HepG2 (cell line): Measurements from ENCODE around the gene GTF3C5. TPM values are rescaled to one million over a fixed set of nuclear protein-coding genes. Genes with fewer than 3 reads are reported as not detected.
A peak's percentile ranks its signal among the peaks of the same experiment; 100 is the strongest.

Source experiments
- AGO2 ChIP-seq: fragments of 200-400 bp; formaldehyde crosslinking; optimal IDR thresholded peaks from 2 replicates; pipeline ENCODE3; 2017; ENCODE audit warnings: mild to moderate bottlenecking, low read depth, low read length, moderate library complexity
- ARNTL ChIP-seq: sonication (generic); formaldehyde crosslinking; IDR thresholded peaks from 2 replicates; pipeline ENCODE4 v1.4.0; 2020; ENCODE audit warnings: mild to moderate bottlenecking, missing genetic modification reagents
- FOSL2 ChIP-seq: sonication (generic); formaldehyde crosslinking; IDR thresholded peaks from 2 replicates; pipeline ENCODE4 v1.4.0; 2020; ENCODE audit warnings: missing genetic modification reagents
- NFRKB ChIP-seq: fragments of 450-650 bp; IDR thresholded peaks from 2 replicates; pipeline ENCODE4 v1.6.1; 2017
- PATZ1 ChIP-seq: sonication (generic); formaldehyde crosslinking; IDR thresholded peaks from 2 replicates; pipeline ENCODE4 v1.4.0; 2020; ENCODE audit warnings: missing genetic modification reagents
- SNAPC4 ChIP-seq: sonication (generic); formaldehyde crosslinking; IDR thresholded peaks from 2 replicates; pipeline ENCODE4 v1.4.0; 2020; ENCODE audit warnings: mild to moderate bottlenecking, missing genetic modification reagents
- ZNF367 ChIP-seq: sonication (generic); formaldehyde crosslinking; IDR thresholded peaks from 2 replicates; pipeline ENCODE4 v1.4.0; 2020; ENCODE audit warnings: missing genetic modification reagents, borderline replicate concordance
- ZNF607 ChIP-seq: sonication (generic); formaldehyde crosslinking; IDR thresholded peaks from 2 replicates; pipeline ENCODE4 v1.5.1; 2020; ENCODE audit warnings: missing genetic modification reagents, mild to moderate bottlenecking, borderline replicate concordance
- ZNF776 ChIP-seq: sonication (generic); formaldehyde crosslinking; IDR thresholded peaks from 2 replicates; pipeline ENCODE4 v1.4.0; 2020; ENCODE audit warnings: mild to moderate bottlenecking, missing genetic modification reagents
- ZSCAN29 ChIP-seq: sonication (generic); formaldehyde crosslinking; conservative IDR thresholded peaks from 2 replicates; pipeline ENCODE4 v1.4.0; 2020; ENCODE audit warnings: mild to moderate bottlenecking, missing genetic modification reagents
- polyA plus RNA-seq, 8 experiments: library from polyadenylated mRNA; depleted of rRNA in 3 of 8; stranded (reverse) in 7 of 8; unstranded in 1 of 8; fragments of >200 nt; fragmentation: Illumina TruSeq in 4 of 8; extraction: Trizol in 4 of 8; gene quantifications; 2 replicates each; pipeline versions ENCODE4 v1.2.1 to v1.2.3, GENCODE V29; 2011 to 2016; ENCODE audit warnings: low read depth in 4 of 8, missing spikeins in 1 of 8, mixed read lengths in 1 of 8; ENCODE audit not compliant: insufficient read depth in 1 of 8
- total RNA-seq, 5 experiments: library from RNA; depleted of rRNA; stranded (reverse); fragments of >200 nt; fragmentation: Illumina TruSeq; extraction: Trizol; gene quantifications; 2 replicates each; pipeline ENCODE4 v1.2.3, GENCODE V29; 2016; ENCODE audit warnings: low read depth in 1 of 5
- TF ChIP-seq, protein P1 (sequence below): IDR thresholded peaks from 2 replicates; pipeline ENCODE4 v1.6.1; 2016; ENCODE audit warnings: low read depth, missing genetic modification reagents, missing compliant biosample characterization
- TF ChIP-seq, protein P2 (sequence below): IDR thresholded peaks from 2 replicates; pipeline ENCODE4 v1.6.1; 2016; ENCODE audit warnings: mild to moderate bottlenecking
- TF ChIP-seq, protein P3 (sequence below): sonication (generic); formaldehyde crosslinking; conservative IDR thresholded peaks from 2 replicates; pipeline ENCODE4 v1.5.0; 2020; ENCODE audit warnings: missing genetic modification reagents

GTF3C5 gene
- total and polyA plus RNA-seq, 2 of the 13 experiments (the other 11 are each of a cell fraction or from before 2014, with no cell fraction given): 66.9 to 92.6 TPM

GRCh38 chr9:132997591-132997990, 33.2 kb upstream of the GTF3C5 start (continued):
- TF ChIP-seq, protein P1, sequence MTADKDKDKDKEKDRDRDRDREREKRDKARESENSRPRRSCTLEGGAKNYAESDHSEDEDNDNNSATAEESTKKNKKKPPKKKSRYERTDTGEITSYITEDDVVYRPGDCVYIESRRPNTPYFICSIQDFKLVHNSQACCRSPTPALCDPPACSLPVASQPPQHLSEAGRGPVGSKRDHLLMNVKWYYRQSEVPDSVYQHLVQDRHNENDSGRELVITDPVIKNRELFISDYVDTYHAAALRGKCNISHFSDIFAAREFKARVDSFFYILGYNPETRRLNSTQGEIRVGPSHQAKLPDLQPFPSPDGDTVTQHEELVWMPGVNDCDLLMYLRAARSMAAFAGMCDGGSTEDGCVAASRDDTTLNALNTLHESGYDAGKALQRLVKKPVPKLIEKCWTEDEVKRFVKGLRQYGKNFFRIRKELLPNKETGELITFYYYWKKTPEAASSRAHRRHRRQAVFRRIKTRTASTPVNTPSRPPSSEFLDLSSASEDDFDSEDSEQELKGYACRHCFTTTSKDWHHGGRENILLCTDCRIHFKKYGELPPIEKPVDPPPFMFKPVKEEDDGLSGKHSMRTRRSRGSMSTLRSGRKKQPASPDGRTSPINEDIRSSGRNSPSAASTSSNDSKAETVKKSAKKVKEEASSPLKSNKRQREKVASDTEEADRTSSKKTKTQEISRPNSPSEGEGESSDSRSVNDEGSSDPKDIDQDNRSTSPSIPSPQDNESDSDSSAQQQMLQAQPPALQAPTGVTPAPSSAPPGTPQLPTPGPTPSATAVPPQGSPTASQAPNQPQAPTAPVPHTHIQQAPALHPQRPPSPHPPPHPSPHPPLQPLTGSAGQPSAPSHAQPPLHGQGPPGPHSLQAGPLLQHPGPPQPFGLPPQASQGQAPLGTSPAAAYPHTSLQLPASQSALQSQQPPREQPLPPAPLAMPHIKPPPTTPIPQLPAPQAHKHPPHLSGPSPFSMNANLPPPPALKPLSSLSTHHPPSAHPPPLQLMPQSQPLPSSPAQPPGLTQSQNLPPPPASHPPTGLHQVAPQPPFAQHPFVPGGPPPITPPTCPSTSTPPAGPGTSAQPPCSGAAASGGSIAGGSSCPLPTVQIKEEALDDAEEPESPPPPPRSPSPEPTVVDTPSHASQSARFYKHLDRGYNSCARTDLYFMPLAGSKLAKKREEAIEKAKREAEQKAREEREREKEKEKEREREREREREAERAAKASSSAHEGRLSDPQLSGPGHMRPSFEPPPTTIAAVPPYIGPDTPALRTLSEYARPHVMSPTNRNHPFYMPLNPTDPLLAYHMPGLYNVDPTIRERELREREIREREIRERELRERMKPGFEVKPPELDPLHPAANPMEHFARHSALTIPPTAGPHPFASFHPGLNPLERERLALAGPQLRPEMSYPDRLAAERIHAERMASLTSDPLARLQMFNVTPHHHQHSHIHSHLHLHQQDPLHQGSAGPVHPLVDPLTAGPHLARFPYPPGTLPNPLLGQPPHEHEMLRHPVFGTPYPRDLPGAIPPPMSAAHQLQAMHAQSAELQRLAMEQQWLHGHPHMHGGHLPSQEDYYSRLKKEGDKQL (CRISPR knock-in tag): 0 out of 2 replicates have a peak, but pooled peaks have one; percentile 21
- TF ChIP-seq FOSL2 (CRISPR knock-in tag): peak; percentile 57
- TF ChIP-seq SNAPC4 (CRISPR knock-in tag): no peak
- no peak for TF ChIP-seq AGO2
- TF ChIP-seq, protein P2, sequence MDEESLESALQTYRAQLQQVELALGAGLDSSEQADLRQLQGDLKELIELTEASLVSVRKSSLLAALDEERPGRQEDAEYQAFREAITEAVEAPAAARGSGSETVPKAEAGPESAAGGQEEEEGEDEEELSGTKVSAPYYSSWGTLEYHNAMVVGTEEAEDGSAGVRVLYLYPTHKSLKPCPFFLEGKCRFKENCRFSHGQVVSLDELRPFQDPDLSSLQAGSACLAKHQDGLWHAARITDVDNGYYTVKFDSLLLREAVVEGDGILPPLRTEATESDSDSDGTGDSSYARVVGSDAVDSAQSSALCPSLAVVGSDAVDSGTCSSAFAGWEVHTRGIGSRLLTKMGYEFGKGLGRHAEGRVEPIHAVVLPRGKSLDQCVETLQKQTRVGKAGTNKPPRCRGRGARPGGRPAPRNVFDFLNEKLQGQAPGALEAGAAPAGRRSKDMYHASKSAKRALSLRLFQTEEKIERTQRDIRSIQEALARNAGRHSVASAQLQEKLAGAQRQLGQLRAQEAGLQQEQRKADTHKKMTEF: no peak
- TF ChIP-seq, protein P3, sequence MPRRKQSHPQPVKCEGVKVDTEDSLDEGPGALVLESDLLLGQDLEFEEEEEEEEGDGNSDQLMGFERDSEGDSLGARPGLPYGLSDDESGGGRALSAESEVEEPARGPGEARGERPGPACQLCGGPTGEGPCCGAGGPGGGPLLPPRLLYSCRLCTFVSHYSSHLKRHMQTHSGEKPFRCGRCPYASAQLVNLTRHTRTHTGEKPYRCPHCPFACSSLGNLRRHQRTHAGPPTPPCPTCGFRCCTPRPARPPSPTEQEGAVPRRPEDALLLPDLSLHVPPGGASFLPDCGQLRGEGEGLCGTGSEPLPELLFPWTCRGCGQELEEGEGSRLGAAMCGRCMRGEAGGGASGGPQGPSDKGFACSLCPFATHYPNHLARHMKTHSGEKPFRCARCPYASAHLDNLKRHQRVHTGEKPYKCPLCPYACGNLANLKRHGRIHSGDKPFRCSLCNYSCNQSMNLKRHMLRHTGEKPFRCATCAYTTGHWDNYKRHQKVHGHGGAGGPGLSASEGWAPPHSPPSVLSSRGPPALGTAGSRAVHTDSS (CRISPR knock-in tag): no peak
- no peak for TF ChIP-seq ZNF776 (CRISPR knock-in tag)
- no peak for TF ChIP-seq NFRKB
- TF ChIP-seq ZNF607: peak; percentile 38; the same call in 1 of the 2 replicates
- 0 out of 2 replicates have a peak, but pooled peaks have one; percentile 25 for TF ChIP-seq ZSCAN29 (CRISPR knock-in tag)
- no peak for TF ChIP-seq ZNF367 (CRISPR knock-in tag)
- peak; percentile 53; the same call in 1 of the 2 replicates for TF ChIP-seq PATZ1 (CRISPR knock-in tag)
- no peak for TF ChIP-seq ARNTL (CRISPR knock-in tag)
